ENCODE results near the gene PPP4R2.
"Not testable (repeated sequence)": the region's sequence is repeated elsewhere in the genome, so short reads cannot be mapped to it uniquely, and the experiment has no call there.

The PPP4R2 gene

DNA sequence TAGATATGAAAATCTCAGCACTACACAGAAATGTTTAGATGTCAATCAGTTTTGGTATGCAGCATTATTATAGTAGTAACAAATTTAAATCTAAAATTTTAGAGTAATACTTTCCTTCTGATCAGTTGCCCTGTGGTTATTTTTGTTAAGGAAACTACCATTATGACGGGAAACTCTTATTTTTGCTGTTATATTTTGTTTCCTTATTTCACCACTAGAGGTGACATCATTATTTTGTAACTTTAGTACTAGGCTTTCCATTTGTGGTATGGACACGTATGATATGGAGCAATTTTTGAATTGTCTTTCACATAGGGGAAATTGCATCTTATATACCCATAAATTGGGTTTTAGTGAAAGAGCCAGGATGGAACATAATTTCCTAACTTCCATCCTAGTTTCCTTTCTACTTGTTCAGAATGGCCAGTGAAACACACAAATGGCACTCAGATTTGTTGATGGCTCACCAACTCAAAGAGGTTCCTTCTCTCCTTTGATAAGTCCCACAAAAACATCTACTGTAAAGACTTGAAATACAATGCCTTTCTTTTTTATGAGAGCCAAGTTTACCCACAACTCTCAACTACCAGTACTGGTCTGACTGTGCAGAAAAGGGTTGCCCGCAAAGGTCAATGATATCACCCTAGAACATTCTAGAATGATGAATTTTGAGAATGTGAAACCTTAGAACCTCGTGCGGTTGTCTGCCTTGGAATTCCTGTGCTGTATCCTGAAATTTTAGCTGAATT lies 19.4 kb upstream of the PPP4R2 start:
- no peak for DNase-seq

DNA sequence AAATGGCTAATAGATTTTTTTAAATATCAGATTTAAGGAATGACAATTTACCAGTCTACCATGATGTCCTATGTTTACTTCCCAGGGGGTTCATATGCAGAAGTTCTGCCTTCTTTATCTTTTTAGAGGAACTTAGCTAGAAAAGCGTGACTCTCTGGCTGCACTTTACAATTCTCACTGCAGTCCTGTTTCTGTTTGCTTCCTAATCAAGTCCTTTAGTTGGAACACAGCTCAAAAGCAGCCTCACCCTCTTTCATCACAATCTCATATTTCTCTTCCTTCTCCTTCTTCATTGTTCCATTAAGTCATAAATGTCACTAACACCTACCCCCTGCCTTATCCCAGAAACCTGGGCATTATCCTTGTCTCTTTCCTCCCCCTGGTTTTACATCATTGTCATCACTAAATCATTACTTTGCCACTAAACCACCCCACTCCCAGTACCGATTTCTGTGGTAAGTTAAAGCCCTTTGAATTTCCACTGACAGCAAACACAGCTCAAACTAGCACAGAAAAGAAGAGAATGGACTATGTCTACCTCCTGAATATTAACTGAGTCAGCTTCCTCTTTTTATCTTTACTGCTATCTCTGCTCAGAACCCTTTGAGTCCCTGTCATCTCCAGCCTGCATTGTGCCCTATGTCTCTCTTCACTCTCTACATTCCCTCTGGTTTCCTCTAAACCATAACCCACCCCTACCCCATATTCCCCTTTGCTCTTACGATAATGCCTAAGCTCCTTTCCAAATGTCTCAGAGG lies 13.8 kb upstream of the PPP4R2 start:
- no peak for DNase-seq

DNA sequence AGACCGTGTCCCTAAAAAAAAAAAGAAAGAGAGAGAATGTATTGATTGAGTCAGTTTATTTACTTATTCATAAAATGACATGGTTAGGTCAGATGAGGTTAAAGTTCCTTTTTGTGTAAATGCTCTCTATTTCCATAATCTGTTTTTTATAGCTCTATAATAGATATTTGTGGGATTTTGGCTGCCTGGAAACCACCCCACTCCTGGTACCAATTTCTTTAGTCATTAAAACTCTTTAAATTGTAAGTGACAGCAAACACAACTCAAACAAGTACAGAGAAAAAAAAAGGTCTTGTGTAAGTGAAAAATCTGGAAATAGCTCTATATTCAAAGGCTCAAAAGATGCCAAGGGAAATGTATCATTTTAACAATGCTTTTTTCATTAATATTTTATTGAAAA lies 11.0 kb upstream of the PPP4R2 start:
- no peak for DNase-seq

DNA sequence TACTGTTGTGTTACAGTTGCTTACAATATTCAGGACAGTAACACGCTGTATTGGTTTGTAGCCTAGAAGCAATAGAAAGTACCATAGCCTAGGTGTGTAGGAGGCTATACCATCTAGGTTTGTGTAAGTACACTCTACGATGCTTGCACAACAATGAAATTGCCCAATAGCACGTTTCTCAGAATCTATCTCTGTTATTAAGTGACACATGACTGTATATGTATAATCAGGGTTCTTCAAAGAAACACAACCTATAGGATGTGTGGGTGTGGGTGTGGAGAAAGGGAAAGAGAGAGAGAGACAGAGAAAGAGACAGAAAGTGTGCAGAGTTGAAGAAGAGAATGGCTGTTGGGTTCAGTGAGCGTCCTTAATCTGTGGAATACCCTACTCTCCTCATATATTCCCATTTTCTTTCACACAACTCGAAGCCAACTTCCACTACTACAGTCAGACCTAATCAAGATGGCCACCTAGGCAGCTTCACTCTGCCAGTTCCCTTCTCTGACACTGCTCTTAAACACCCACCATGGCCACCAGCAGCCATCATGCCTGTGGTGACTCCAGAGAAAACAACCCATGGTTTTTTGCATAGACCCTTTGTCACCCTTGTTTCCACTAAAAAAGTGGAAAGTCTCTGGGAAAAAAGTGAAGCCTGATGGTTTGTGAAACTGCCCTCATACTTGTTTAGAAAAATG lies 5.8 kb upstream of the PPP4R2 start:
- no peak for DNase-seq

DNA sequence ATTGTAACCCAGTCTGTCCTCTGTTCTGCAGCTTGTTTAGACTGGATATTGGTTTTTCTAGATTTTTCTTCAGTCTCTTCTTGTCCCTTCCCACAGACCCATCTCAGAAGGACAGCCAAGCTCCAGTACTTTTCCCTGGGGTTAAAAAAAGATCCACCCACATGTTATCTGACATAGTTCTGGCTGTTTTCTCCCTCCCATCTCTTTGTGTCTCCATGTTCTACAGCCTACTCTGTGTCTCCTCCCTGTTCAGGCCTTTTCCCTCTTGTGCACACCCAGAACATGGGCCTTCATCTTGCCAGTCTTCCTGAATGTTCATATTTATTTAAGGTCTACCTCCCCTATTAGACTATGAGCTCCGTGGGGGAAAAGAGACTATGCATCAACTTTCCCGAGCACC lies 5.1 kb upstream of the PPP4R2 start:
- DNase-seq = no peak

DNA sequence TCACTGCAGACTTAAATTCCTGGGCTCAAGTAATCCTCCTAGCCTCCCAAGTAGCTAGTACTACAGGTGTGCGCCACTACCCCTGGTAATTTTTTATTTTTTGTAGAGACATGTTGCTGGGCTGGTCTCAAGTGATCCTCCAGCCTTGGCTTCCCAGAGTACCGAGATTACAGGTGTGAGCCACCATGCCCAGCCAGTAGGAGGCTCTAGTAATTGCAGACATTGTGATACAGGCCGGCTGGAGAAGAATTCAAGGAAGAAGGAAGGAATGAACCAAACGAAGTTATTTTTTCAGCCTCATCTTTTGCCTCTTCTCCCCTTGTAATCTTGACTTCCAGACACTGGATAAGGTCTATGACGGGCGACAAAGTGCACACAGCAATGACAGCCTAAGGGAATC lies 3.2 kb upstream of the PPP4R2 start:
- no peak for DNase-seq

DNA sequence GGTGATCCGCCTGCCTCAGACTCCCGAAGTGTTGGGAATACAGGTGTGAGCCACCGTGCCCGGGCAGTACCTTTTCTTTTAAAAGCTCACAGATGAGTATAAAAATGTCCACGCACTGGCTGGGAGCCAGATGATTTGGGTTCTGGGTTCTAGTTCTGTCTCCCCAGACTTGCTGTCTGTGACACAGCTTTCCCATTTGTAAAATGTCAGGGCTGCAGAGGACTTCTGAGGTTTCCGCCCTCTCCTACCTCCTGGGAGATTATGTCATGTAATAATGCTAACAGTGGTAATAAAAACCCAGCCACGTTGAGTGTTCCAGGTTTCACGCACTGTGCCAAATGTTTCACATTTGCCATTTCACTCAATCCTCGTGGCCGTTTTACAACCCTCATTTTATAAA lies 1.3 kb upstream of the PPP4R2 start:
- no peak for DNase-seq

DNA sequence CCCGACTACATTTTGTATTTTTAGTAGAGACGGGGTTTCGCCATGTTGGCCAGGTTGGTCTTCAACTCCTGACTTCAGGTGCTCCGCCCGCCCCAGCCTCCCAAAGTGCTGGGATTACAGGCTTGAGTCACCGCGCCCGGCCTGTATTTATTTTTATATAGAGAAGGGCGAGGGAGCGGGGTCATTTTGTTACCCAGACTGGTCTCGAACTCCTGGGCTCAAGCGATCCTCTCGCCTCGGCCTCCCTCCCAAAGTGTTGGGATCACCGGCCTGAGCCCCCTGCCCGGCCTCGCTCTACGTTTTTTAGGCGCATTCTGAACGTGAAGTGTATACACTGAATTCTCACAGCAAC lies 514 bp upstream of the PPP4R2 start:
- no peak for DNase-seq

DNA sequence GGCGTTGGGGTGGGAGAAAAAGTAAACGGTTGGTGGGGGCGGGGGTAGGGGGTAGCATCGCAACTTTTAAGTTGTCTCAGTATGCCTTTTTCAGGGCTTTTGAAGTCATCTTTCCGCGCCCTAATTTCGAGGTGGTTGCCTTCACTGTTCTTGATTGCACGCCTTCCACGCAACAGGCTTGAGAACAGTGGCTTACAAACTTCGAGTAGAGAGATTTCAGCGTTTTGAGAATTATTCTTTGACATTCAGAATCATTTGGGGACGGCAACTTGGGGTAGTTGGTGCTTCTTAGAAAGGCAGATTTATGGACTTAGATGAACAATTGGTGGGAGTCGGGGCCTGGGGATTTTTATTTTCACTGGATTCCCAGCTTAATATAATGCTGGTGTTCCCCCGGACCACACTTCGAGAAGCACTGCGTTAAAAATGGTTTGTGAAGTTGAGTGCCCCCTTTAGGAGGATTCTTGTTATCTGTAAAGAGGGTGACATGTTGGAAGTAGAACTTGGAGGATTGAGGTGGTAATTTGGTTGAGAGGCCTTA lies 880 bp downstream of the PPP4R2 start:
- peak; percentile 0 for DNase-seq

DNA sequence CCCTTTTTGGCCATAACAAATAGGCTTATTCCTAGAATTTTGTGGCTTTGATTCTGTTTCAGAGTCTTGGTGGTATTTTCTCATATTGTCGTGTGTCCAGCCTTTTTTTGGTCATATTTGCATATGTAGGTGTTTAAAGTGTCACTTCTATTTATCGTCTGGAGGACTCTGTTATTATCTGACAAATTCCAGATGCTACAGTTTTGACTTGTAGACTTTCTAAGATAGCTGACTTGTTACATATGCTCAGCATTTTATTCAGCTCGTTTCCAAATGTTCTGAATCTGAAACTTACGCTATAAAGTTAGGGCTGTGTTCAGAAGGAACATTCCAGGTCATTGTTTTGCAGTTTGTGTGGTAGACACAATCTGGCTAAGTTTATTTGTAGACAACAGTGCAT lies 1.9 kb downstream of the PPP4R2 start:
- DNase-seq = no peak

DNA sequence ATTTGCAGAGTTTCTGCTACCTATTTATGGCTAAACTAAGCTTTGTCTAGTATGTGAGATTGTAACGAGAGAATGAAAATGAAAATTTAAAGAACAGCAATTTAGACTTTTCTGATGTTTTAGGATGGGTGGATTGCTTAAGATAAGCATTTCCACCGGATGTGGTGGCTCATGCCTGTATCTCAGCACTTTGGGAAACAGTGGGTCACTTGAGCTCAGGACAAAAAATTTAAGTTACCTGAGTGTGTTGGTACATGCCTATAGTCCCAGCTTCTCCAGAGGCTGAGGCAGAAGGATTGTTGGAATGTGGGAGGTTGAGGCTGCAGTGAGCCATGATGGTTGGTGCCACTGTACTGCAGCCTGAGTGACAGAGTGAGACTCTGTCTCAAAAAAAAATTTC lies 3.3 kb downstream of the PPP4R2 start:
- DNase-seq = no peak

DNA sequence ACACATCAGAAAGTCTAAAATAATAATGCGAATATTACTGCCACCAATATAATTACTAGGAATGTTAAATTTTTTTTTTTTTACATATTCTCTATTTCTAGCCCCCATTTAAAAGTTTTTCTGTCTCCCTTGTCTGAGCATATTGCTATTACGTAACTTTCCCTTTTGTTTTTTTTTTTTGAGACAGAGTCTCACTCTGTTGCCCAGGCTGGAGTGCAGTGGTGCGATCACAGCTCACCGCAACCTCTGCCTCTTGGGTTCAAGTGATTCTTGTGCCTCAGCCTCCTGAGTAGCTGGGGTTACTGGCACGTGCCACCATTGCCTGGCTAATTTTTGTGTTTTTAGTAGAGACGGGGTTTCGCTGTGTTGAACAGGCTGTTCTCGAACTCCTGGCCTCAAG lies 6.4 kb downstream of the PPP4R2 start:
- DNase-seq = not testable (repeated sequence)

DNA sequence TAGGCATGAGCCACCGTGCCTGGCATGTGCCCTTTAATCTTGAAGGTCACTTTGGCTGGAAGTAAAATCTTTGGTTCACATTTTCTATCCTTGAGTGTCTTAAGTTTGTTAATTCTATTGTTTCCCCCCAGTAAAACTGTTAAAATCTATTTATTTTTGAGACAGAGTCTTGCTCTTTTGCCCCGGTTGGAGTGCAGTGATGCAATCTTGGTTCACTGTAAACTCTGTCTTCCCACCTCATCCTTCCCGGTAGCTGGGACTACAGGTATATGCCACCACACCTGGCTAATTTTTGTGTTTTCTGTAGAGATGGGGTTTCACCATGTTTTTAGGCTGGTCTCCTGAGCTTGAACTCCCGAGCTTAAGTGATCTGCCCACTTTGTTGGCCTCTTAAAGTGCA lies 7.7 kb downstream of the PPP4R2 start:
- no peak for DNase-seq

DNA sequence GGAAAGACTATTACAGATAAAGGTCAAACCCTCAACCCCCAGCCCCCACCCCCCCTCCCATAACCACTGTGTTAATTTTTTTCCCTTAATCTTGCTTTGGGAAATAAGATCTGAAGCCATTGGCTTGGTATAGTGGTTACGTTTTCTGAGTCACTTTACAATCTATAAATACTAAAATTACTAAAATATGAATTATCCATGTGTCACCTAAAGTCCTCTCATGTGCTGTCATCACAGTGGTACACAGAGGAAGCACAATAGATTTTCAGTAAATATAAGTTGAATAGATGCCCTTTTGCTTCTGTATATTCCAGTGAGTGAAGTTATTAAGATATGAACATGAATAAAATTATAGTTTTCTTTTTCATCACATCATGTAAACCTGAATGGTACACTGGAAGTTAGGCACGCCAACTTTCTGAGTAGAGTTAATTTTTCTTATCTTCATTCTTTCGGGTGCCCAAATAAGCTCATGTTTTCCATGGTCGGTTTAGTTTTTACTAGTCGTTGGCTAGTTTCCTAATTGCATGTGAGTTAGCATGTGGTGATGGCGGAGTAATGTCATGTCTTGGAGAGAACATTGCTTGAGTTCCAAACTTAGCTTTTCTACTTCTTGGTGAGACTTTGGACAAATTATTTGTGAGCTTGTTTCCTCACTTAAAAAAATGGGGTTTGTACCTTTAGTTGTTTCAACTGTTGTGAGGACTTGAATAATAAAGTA lies 11.5 kb downstream of the PPP4R2 start:
- DNase-seq = no peak

DNA sequence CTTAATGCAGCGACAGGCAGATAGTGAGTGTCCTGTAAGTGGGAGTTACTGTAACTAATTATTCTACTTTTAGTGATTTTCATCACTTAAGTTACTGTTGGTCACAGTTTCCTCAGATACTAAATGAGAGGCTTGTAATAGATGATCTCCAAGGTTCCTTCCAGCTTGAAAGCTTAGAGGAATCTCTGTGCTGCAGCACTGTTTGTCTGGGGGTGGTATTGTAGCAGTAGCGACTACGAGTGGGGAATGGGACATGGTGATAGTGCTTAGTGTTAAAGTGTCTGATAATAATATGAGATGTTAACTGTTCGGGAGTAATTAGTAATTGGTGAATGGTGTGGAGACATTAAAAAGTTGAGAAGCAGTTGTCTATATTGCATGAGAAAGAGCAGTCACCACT lies 12.4 kb downstream of the PPP4R2 start:
- no peak for DNase-seq

DNA sequence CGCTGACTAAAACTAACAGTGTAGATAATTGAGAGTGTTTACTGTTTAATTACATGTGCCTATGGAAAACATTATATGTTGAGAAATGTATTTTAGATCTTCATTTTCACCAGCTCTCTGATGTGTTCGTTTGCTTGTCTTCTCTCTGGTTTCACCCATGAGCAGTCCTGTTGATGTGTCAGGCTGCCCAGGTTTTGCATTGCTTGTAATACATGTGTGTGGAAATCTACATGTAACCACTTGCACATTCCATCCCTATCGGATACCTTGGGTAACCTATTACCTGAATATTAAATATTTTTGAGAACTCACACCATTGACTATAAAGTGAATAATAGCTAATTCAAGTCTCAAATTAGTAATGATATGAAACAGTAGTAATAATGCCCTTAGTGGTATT lies 13.1 kb downstream of the PPP4R2 start:
- DNase-seq = no peak

DNA sequence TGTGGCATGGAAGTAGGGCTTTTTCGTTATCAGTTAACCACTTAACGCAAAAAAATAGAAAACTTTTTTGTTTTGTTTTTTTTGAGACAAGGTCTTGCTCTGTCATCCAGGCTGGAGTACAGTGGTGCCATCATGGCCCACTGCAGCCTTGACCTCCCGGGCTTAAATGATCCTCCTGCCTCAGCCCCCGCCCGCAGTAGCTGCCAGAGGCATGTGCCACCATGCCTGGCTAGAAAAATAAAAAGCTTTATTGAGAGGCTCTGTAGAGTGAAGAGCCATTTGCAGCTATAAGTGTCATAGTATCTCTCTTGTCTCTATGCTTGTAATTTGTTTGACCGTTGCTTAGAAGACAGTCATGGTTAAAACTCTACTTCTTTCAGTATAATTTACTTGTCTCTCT lies 13.5 kb downstream of the PPP4R2 start:
- DNase-seq = no peak

DNA sequence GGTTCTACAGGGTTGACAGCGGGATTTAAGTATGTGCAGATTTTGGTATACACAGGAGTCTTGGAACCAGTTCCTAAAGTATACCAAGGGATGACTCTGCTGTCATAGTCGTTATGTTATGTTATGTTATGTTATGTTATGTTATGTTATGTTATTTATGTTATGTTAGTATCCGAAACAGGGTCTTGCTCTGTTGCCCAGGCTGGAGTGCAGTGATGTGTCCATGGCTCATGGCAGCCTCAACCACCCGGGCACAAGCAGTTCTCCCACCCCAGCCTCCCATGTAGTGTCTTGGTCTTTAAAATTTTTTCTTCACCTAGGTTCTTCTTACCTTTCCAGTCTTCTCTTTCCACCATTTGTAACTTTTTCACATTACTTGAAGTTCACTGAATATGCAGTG lies 21.7 kb downstream of the PPP4R2 start:
- DNase-seq = no peak

DNA sequence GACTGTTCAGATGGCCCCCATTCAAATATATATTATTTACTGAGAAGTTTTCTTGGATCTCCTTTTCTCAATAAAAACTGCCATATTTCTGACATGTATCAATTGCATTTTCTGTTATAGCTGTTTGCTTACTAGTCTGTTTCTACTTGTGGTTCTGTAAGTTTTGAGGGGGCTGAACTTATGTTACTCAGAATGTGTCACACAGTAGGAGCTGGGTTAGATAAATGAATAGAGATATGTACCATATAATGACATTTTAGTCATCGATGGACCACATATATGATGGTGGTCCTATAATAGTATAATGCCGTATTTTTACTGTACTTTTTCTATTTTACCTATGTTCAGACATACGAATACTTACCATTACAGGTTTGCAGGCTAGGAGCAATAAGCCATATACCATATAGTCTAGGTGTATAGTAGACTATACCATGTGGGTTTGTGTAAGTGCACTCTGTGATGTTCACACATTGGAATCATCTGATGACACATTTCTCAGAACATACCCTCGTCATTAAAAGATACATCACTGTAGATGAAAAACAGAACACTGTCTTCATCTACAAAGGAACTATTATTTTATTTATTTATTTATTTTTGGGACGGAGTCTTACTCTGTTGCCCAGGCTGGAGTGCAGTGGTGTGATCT lies 22.3 kb downstream of the PPP4R2 start:
- no peak for DNase-seq

DNA sequence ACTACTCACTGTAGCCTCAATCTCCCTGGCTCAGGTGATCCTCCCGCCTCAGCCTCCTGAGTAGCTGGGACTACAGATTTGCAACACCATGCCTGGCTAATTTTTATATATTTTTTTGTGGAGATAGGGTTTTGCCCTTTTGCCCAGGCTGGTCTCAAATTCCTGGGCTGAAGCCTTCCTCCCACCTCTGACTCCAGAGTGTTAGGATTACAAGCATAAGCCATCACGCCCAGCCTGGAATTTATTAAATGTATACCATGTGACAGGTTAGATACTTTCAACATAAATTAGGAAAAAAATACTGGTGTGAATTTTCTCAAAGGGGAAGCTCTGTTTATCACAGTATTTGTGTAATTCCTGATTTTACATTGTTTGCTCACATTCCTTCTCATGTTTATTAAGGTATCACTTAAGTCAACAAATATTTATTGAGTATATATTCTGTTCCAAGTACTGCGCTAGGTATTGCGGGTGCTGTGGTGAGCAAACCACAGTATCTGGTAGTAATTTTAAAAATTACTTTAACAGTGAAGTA lies 24.8 kb downstream of the PPP4R2 start:
- DNase-seq = no peak

DNA sequence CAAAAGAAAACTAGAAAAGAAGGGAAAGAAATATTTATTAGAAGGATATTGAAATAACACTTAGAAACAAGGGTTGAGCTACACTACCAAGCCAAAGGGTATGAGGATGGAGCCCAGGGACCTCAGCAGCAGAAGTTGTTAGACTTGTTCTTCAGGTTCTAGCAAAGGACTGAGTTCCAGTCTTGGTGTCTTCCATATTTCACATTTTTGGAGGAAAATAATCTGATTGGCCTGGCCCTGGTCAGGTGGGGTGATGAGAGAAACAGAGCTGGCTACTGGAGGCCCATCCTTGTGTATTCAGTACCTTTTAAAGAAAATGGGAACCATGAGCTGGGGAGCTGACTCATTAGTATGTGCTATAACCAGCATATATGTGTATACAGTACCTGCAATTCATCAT lies 28.2 kb downstream of the PPP4R2 start:
- no peak for DNase-seq

DNA sequence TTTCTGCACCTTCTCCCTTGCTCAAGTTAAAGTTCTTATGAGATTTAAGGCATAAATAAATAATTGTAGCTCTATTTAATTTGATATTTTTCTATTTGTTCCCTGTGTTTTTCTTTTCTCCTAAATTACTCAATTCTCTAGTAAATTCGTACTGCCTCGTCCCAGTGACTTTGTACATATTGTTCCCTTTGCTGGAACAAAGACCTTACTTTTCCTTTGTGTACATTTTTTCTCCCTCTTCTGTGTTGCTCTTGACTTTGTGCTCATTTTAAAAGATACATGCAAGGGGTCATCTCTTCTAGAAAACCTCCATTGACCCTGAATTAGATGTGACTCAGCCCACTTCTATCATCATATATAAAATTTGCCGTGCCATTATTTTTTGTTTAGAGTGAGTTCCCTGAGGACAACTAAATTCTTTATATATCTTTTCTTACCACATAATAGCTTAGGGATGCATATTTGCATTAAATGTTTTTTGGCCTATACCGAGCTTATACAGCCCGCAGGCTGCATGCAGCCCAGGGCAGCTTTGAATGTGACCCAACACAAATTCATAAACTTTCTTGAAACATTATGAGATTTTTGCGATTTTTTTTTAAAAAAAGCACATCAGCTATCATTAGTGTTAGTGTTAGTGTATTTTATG lies 29.6 kb downstream of the PPP4R2 start:
- DNase-seq = no peak

All from DMS79 (cell line).